Measurements from ENCODE around the gene GAGE12D.
"Not testable (repeated sequence)": the region's sequence is repeated elsewhere in the genome, so short reads cannot be mapped to it uniquely, and the experiment has no call there.

GAGE12D gene

GRCh38 chrX:49541433-49541832 lies at the start of gene GAGE12D:
Gene GAGE12D, plus strand, starts transcription at chrX:49541733. Its CDS starts 1,155 bp downstream, at chrX:49542888.
- DNase-seq (ENCODE audit: low spot score), result not testable (repeated sequence)

GRCh38 chrX:49531877-49532276 lies 9.7 kb upstream of the GAGE12D start, which contains the start of gene GAGE12C:
Gene GAGE12C, plus strand, starts transcription at chrX:49532177. Its CDS starts 1,155 bp downstream, at chrX:49533332.
- not testable (repeated sequence) for DNase-seq (ENCODE audit: low spot score)

GRCh38 chrX:49550989-49551388 lies 9.5 kb downstream of the GAGE12D start, which contains the start of gene GAGE12E:
Gene GAGE12E, plus strand, starts transcription at chrX:49551289. Its CDS starts 1,155 bp downstream, at chrX:49552444.
- not testable (repeated sequence) for DNase-seq (ENCODE audit: low spot score)

- not testable (repeated sequence) for DNase-seq (ENCODE audit: low spot score)
Measured at GRCh38 chrX:49560542-49560941, 19.0 kb downstream of the GAGE12D start, which contains the start of gene GAGE12F. Gene GAGE12F, plus strand, starts transcription at chrX:49560842. Its CDS starts 1,155 bp downstream, at chrX:49561997.

GRCh38 chrX:49568728-49569127 lies 27.2 kb downstream of the GAGE12D start:
- DNase-seq (ENCODE audit: low spot score), result not testable (repeated sequence)

- DNase-seq (ENCODE audit: low spot score), result not testable (repeated sequence)
Measured at GRCh38 chrX:49569152-49569551, 27.6 kb downstream of the GAGE12D start.

GRCh38 chrX:49570100-49570499 lies 28.6 kb downstream of the GAGE12D start, which contains the start of gene GAGE12G:
Gene GAGE12G, plus strand, starts transcription at chrX:49570400. Its CDS starts 1,155 bp downstream, at chrX:49571555.
- DNase-seq (ENCODE audit: low spot score), result not testable (repeated sequence)

GRCh38 chrX:49579649-49580048 lies 38.1 kb downstream of the GAGE12D start, which contains the start of gene GAGE12H:
Gene GAGE12H, plus strand, starts transcription at chrX:49579949. Its CDS starts 1,155 bp downstream, at chrX:49581104.
- not testable (repeated sequence) for DNase-seq (ENCODE audit: low spot score)

GRCh38 chrX:49589196-49589595 lies 47.7 kb downstream of the GAGE12D start, which contains the start of gene GAGE2A:
Gene GAGE2A, plus strand, starts transcription at chrX:49589496. Its CDS starts 1,155 bp downstream, at chrX:49590651.
- DNase-seq (ENCODE audit: low spot score), result not testable (repeated sequence)

GRCh38 chrX:49589769-49590478 lies 48.4 kb downstream of the GAGE12D start:
- not testable (repeated sequence) for DNase-seq (ENCODE audit: low spot score)

GRCh38 chrX:49590488-49590887 lies 49.0 kb downstream of the GAGE12D start:
- not testable (repeated sequence) for DNase-seq (ENCODE audit: low spot score)

Data from hematopoietic multipotent progenitor cell treated with erythropoietin and hydrocortisone succinate and interleukin-3 and kit ligand, for 15 days (in vitro differentiated cells).